ENCODE measurements around the gene ACIN1.

Gene ACIN1

DNA sequence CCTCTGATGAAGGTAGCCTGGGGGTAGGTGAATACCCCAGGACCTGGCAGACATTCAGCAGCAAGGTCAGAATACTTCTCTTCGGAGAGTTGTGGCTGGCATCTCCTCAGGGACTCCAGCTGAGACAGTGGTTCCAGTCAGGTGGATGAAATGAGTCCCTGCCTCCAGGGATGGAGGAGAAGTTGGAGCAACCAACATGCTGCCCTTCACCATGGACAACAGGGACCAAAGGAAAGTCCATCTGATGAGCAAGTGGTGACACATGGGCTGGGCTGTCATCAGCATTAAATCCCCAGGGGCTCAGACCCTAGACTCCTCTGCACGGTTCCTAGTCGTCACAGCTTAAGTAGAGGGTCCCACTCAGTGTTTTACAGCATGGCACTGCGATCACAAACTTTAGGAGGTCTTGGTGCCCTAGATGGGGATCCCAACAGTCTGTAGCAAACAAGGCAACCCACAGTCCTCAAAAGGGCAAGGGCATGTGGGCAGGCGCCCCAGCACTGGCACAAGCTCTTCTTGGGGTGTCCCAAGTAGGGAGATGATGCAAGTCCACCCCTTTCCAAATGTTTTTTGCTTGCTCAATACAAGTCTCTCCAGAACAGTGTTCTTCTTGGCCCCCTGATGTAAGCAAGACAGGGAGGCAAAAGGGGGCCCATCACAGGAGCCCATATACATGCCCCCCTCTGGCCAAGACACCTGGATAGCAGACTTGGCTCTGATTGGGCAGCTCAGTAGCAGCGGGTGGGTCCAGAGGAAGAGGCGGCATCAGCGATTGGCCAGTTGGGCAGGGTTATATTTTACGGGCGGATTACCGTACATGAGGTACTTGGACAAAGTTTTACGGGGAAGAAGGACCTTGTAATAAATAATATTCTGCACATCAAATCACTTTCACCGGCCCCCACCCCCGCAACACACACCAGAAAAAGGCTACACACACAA lies 26.8 kb downstream of the ACIN1 start:
- TF ChIP-seq, protein P1, sequence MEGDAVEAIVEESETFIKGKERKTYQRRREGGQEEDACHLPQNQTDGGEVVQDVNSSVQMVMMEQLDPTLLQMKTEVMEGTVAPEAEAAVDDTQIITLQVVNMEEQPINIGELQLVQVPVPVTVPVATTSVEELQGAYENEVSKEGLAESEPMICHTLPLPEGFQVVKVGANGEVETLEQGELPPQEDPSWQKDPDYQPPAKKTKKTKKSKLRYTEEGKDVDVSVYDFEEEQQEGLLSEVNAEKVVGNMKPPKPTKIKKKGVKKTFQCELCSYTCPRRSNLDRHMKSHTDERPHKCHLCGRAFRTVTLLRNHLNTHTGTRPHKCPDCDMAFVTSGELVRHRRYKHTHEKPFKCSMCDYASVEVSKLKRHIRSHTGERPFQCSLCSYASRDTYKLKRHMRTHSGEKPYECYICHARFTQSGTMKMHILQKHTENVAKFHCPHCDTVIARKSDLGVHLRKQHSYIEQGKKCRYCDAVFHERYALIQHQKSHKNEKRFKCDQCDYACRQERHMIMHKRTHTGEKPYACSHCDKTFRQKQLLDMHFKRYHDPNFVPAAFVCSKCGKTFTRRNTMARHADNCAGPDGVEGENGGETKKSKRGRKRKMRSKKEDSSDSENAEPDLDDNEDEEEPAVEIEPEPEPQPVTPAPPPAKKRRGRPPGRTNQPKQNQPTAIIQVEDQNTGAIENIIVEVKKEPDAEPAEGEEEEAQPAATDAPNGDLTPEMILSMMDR (IDR thresholded peaks at IDR 0.05), result no peak
- TF ChIP-seq ZFX (IDR thresholded peaks at IDR 0.05; ENCODE audit: borderline replicate concordance), result no peak
- H3K27ac ChIP-seq, result peak overlapping the region; percentile 93

DNA sequence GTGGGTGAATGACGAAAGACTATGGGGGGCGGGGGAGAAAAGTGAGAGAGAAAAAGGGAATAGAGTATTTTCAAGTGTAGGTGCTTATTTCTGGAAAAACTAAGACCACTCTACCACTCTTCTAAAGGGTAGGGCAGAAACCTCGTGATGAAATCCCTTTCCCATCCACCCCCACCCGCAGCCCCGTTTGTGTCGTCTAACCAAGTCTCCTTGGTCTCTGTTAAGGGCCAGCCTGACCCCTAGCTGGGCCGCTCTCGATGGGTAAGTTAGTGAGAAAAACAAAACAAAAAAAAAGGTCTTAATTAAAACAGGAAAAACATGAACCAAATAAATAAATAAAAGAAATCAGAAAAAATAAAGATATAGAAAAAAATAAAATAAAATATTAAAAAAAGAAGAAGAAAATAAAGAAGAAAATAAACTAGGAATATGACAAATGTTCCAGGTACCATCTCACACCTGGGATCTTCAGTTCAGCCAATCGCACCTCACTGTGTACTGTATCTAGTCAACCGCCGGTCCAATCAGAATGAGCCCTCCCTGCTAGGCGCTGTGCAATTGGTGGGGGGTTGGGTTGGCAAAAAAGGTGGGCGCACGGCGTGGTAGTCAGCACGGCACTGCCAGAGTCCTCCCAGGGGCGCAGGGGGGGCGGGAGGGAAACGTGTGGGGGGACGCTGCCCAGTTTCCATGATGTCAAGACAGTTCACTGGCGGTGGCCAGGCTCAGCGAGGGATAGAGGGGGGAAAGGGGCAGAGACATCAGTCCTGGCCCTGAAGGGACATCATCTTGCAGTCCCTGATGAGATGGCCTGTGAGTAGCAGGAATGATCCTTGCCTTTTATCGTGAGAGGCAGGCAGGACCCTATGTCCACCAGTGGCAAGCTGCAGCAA lies 27.8 kb downstream of the ACIN1 start:
- H3K27ac ChIP-seq, result no peak overlapping the region
- TF ChIP-seq, protein P1 (IDR thresholded peaks at IDR 0.05), result no peak
- TF ChIP-seq ZFX (IDR thresholded peaks at IDR 0.05; ENCODE audit: borderline replicate concordance), result no peak

DNA sequence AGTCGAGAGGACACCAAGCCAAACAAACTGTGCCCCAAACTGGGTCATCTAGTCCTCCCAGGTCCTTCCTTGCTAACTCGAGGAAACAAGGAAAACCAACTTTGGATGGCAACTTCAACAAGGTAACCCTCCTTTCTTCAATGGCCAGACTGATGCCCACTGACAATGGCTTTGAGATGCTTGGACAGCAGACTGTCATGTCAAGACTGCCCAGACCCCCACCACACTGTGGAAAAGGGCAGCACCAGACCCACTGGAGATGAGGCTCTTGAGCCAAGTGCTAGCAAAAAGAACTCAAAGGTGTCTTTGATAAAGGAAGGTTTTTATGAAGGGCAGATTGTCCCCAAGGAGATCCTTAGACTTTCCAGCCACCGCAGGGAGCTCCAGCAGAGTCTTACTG lies 28.6 kb downstream of the ACIN1 start:
- TF ChIP-seq, protein P1 (IDR thresholded peaks at IDR 0.05), result no peak
- TF ChIP-seq ZFX (IDR thresholded peaks at IDR 0.05; ENCODE audit: borderline replicate concordance), result no peak
- no peak overlapping the region for H3K27ac ChIP-seq

DNA sequence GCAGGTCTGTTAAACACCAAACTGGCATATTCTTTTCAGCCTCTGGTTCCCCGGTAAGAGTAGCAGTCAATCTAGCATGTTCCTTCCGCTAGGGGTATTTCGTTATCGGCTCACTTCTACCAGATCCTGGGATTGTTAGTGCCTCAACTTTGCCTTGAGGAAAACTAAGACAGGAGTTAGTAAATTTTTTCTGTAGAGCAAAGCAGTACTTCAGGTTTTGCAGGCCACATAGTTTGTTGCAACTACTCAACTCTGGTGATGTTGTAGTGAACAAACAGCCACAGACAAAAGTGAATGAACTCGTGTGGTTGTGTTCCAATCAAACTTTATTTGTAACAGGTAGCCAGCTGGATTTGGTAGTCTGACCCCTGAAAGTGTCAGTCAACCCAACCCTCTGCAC lies 31.3 kb downstream of the ACIN1 start:
- TF ChIP-seq, protein P1 (IDR thresholded peaks at IDR 0.05), result no peak
- TF ChIP-seq ZFX (IDR thresholded peaks at IDR 0.05; ENCODE audit: borderline replicate concordance), result no peak
- H3K27ac ChIP-seq, result peak overlapping the region; percentile 10; the same call in 1 of the 2 replicates

DNA sequence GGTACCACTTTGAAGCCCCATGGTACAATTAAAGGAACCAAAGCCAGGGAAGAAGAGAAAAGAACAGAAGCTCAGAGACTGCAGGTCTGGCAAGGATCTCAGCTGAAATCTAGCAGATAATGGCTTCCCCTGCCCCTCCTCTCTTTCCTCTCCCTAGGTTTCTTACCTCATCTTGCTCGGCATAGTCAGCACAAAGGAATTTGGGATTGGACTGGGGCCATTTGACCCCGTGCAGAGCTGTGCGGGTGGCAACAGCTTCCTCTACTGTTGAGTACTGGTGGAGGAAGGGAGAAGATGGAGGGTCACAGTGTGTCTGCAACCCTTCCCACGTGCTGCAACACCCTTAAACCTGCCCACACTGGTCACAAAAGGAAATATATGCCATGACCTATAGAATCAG lies 32.9 kb downstream of the ACIN1 start:
- TF ChIP-seq, protein P1 (IDR thresholded peaks at IDR 0.05), result no peak
- TF ChIP-seq ZFX (IDR thresholded peaks at IDR 0.05; ENCODE audit: borderline replicate concordance), result no peak
- H3K27ac ChIP-seq, result peak overlapping the region; percentile 43

DNA sequence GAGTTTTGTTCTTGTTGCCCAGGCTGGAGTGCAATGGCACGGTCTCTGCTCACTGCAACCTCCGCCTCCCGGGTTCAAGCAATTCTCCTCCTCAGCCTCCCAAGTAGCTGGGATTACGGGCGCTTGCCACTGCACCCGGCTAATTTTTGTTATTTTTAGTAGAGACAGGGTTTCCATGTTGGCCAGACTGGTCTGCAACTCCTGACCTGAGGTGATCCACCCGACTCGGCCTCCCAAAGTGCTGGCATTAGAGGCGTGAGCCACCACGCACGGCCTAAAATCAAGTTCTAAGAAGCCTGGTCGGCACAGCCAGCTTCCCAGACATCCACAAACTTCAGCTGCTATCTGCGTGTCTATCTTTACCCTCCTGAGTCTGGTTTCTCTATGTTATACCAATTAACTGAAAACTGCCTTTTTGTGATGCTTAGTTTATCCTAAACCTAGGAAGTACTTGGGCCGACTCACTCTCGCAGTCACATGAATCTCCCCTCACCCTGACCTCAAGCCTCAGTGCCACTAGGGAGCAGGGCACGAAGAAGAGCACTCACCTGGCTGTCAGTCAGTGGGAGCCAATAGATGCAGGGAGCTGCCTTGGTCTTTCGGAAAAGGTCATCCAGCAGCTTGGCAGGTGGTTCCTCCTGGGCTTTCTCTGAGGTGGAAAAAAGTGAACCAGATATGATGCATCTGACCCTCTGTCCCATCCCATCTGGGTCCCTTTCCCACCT lies 34.2 kb downstream of the ACIN1 start:
- TF ChIP-seq ZFX (IDR thresholded peaks at IDR 0.05; ENCODE audit: borderline replicate concordance), result no peak
- TF ChIP-seq, protein P1 (IDR thresholded peaks at IDR 0.05), result no peak

More for the DNA sequence above, 34.2 kb downstream of the ACIN1 start:
- 0 out of 2 replicates have a peak overlapping the region, but pooled peaks have one; percentile 90 for H3K27ac ChIP-seq

All from 22Rv1 (cell line).